AG09309 (cell line): ENCODE measurements around the gene NTNG1.

ENCODE experiments used
- DNase-seq: peaks from one replicate; pipeline ENCODE4 v3.0.0-alpha.2; 2010; ENCODE audit warnings: low read depth
- H3K4me3 ChIP-seq: 2 replicates; pipeline ENCODE4 v1.5.1; 2011; ENCODE audit warnings: mild to moderate bottlenecking, low read depth, low read length, moderate library complexity; ENCODE audit not compliant: control insufficient read depth
- CTCF ChIP-seq: IDR thresholded peaks from 2 replicates; pipeline ENCODE4 v1.5.1; 2011; ENCODE audit warnings: mild to moderate bottlenecking, low read depth, low read length, inconsistent platforms; ENCODE audit not compliant: insufficient read depth, control insufficient read depth; ENCODE audit errors: missing control alignments

Gene NTNG1

DNA sequence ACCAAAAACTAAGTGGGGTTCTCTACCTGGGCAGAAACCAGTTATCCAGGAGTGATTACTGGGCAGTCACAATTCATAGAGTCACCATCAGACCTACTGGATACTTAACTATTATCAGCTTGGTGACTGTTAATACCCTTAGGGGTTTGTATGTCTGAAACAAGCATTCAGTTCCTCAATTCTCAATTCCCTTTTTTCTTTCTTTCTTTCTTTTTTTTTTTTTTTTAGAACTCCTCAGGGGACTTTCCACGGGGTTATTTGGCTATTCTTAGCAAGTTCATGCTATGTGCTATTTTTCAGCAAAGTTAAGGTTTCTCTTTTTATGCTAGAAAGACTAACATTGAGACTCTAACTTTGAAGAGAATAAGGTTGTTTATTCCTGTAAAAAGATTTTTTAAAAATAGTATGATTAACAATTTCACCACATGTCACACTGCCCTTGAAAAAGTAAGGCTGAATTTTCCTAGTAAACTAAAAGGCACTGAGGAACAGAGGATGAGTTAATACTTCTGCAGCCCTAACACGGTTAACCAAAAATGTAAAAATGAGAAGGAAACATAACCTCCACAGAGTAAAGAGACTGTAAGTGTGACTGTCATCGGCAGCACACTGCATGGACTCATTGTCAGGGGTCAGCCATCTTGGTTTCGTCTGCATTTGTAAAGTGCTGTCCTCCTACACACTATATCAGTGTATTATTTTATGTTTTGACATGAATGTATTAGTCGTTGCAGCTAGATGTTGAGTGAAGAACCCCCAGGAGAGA, 310.2 kb downstream of the NTNG1 start:
- DNase-seq, result no peak
- no peak for TF ChIP-seq CTCF
- H3K4me3 ChIP-seq, result no peak overlapping the region

DNA sequence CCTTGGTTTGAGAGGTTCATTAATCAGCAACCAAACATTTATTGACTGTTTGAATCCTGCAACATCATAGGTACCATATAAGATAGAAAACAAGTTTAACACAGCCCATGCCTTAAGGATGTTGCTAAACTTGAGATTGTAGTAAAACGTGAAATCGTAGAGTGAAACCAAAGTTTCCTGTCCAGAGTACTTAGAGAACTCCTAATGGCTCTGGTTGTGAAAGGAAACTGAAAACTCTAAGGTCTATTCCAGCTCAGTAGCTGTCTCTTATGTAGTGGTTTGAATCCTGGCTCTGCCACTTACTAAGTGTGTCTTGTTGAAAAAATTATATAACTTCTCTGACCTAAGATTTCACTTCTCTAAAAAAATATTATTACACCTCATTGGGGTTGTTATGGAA, 310.9 kb downstream of the NTNG1 start:
- no peak for DNase-seq
- no peak overlapping the region for H3K4me3 ChIP-seq
- no peak for TF ChIP-seq CTCF

GRCh38 chr1:107454791-107455190, 314.0 kb downstream of the NTNG1 start:
- H3K4me3 ChIP-seq, result no peak overlapping the region
- DNase-seq, result no peak
- TF ChIP-seq CTCF, result no peak

DNA sequence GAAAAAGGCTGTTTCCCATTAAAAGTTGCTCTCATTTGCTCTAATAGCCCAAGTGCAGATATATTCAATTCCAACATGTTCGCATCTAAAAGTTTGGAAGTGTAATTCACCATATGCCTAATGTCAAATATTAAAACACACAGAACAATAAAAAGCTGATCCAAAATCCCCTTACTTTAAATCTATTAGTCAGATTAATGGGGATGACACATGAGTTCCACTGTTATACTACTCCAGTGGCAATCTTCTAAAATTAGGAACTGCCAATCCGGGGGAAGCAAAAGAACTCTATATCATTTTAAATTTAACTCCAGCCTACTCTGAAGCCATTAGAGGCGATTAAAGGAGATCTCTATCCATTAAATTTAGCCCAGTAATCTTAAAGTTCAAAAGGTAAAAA, 317.1 kb downstream of the NTNG1 start:
- no peak for DNase-seq
- no peak for TF ChIP-seq CTCF
- no peak overlapping the region for H3K4me3 ChIP-seq

- H3K4me3 ChIP-seq, result no peak overlapping the region
- TF ChIP-seq CTCF, result no peak
- no peak for DNase-seq
Observed at GRCh38 chr1:107459204-107459904, 318.5 kb downstream of the NTNG1 start.

DNA sequence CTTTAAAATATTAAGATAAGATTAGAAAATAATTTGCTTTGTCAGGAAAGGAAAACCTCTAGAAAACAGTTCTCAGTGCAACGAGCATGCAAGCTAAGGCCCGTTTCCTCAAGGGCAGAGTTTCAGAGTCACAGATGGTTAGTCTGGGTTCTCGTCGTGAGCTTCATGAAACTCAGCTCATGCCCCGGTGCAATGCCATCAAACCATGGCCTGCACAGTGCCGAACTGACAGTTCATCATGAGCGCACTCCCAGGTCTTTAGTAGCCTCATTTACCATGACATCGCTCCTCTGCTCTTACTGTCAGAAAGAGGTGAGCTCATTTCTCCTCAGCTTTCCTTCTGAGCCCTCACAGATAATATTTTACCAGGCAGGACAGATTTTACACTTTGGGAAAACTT, 319.2 kb downstream of the NTNG1 start:
- no peak for TF ChIP-seq CTCF
- no peak overlapping the region for H3K4me3 ChIP-seq
- DNase-seq, result no peak
